ENCODE measurements around the gene NDOR1. TPM values are rescaled to one million over a fixed set of nuclear protein-coding genes. Genes with fewer than 3 reads are reported as not detected.
A peak's percentile ranks its signal among the peaks of the same experiment; 100 is the strongest.

NDOR1 gene
- total and polyA plus RNA-seq, 2 of the 8 experiments (the other 6 are each of a cell fraction or from before 2014, with no cell fraction given), result 25.7 to 32.3 TPM

DNA sequence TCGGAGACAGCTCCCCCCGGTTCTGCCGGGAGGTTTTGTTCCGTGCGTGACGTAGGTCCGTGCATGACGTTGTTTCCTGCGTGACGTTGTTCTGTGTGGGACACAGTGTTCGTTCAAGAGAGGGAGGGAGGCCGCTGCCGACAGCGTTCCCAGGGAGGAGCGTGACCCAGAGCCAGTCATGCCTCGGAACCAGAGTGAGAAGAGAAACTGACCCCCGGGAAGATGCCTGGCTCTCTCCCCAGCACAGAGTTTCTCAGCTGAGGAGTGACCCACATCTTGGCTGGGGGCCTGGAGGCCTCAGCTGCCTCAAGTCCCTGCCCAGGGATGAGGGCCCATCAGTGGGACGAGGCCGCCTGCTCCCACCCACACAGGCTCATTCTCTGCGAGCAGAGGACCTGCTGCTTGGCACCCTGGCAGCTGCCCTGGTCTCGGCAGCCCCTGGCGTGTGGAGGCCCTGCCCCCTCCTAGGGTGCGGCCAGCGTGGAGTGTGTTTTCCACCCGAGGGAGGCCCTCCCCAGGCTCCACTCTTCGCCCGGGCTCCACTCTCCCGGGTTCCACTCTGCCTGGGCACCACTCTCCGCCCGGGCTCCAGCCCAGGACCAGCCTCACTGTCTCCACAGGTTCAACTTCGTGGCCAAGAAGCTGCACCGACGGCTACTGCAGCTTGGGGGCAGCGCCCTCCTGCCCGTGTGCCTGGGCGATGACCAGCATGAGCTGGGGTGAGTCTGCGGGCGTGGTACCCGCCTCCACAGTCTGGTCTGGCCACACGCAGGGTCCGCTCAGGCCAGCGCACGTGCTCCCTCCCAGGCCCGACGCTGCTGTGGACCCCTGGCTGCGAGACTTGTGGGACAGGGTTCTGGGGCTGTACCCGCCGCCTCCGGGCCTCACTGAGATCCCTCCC, 7.9 kb downstream of the NDOR1 start:
- Histone ChIP-seq H3K4me3 (ENCODE audit: extremely low read depth in 1 of 4, insufficient read depth in 2 of 4, low read depth in 3 of 4, low read length in 4 of 4) (no peak overlapping the region), H3K4me1 (replicated peaks in 1 of 4; ENCODE audit: control insufficient read depth in 3 of 4, insufficient read depth in 4 of 4, low read length in 3 of 4) (peaks cover 0 to 6% (median 4%) of the 10 kb centered on the region in 4 experiments; a peak in 5 of 7 replicates), H2BK15ac (ENCODE audit: low read length) (no peak overlapping the region), H3K18ac (ENCODE audit: extremely low read depth, low read length) (no peak overlapping the region), H3K9me3 (ENCODE audit: insufficient read depth in 2 of 2, low read depth in 1 of 2, low read length in 1 of 2) (no peaks in the 10 kb centered on the region), H4K5ac (ENCODE audit: insufficient read length, low read depth, low read length) (no peak overlapping the region), H3K27ac (ENCODE audit: low read depth, low read length) (no peak overlapping the region), H2AK5ac (ENCODE audit: low read depth, low read length) (no peak overlapping the region), H3K9ac (replicated peaks in 1 of 4; ENCODE audit: extremely low read depth in 1 of 4, low read depth in 3 of 4, low read length in 3 of 4) (no peak overlapping the region), H3K4me2 (ENCODE audit: insufficient read depth in 1 of 2, low read depth in 2 of 2, low read length in 2 of 2) (no peak overlapping the region), H3K56ac (replicated peaks; ENCODE audit: insufficient read length, low read depth, low read length) (no peak overlapping the region), H3K79me1 (ENCODE audit: low read depth, low read length) (no peaks in the 10 kb centered on the region; the same call in 1 of the 2 replicates), H4K8ac (ENCODE audit: extremely low read depth, insufficient read depth, low read length) (no peak overlapping the region), H3K79me2 (ENCODE audit: control insufficient read depth in 1 of 2, insufficient read depth in 2 of 2, low read length in 2 of 2) (no peaks in the 10 kb centered on the region), H3K4ac (replicated peaks; ENCODE audit: insufficient read length, low read depth, low read length) (no peak overlapping the region), H2BK12ac (ENCODE audit: low read depth, low read length) (no peak overlapping the region), H3K14ac (ENCODE audit: insufficient read length) (no peak overlapping the region), H4K91ac (replicated peaks; ENCODE audit: insufficient read length, low read length) (no peak overlapping the region), H2AFZ (ENCODE audit: low read length) (no peak overlapping the region), H2BK5ac (ENCODE audit: low read depth, low read length) (no peak overlapping the region), H3K23ac (ENCODE audit: insufficient read length) (no peak overlapping the region), H2BK20ac (ENCODE audit: low read length) (no peak overlapping the region), H4K20me1 (replicated peaks in 1 of 2; ENCODE audit: control insufficient read depth in 1 of 2, insufficient read depth in 2 of 2, low read length in 2 of 2) (peaks cover 0 to 14% of the 10 kb centered on the region in 2 experiments), H3K27me3 (replicated peaks in 1 of 4; ENCODE audit: control insufficient read depth in 3 of 4, extremely low read depth in 1 of 4, insufficient read depth in 3 of 4, low read length in 3 of 4) (no peaks in the 10 kb centered on the region), H3K23me2 (ENCODE audit: low read depth, low read length) (no peaks in the 10 kb centered on the region), H2BK120ac (replicated peaks; ENCODE audit: low read depth, low read length) (no peak overlapping the region), H3K36me3 (ENCODE audit: control insufficient read depth in 2 of 4, insufficient read depth in 4 of 4, low read length in 3 of 4) (peaks cover 0 to 22% (median 9%) of the 10 kb centered on the region in 4 experiments; a peak in 7 of 8 replicates)
- 91% methylated on average over 42 of the region's 49 CpGs; no CpG with 5 or more reads in 1 of the 2 experiments for WGBS, 2 experiments (ENCODE audit: extremely low coverage in 1 of 2, insufficient coverage in 1 of 2, insufficient read length in 1 of 2, insufficient replicate concordance in 2 of 2, low coverage in 1 of 2, low lambda C conversion rate in 2 of 2, missing lambda C conversion rate in 1 of 2)
- ChIA-PET CTCF (ENCODE audit: partially characterized antibody) (interaction anchor here (0.5 to 4.0 kb wide), 20 partner anchors 9 to 188 kb away, joined by 3 to 31 read pairs (median 4); partner anchors contain the start of genes ANAPC2, CYSRT1, RNF208 and RNF224), POLR2A (ENCODE audit: partially characterized antibody) (interaction anchor here (0.9 to 69.9 kb wide), 10 partner anchors 6 to 84 kb away, joined by 3 to 1462 read pairs (median 6); partner anchors contain the start of genes ANAPC2, CYSRT1, NDOR1 and NELFB)
- FAIRE-seq (no peak), DNase-seq (ENCODE audit: low read depth in 1 of 2, low spot score in 2 of 2) (no peak)
- no peak for TF ChIP-seq SIRT6 (IDR thresholded peaks at IDR 0.05; ENCODE audit: low read length)
- TF ChIP-seq RAD21 (IDR thresholded peaks at IDR 0.05 in 1 of 2, conservative IDR thresholded peaks at IDR 0.05 in 1 of 2; ENCODE audit: low read depth in 2 of 2, low read length in 2 of 2), result peak; percentile 36 to 51; a peak in 3 of 4 replicates
- TF ChIP-seq TCF12 (IDR thresholded peaks at IDR 0.05; ENCODE audit: low read depth, low read length), result no peak
- peak in 2 of 3 experiments; percentile 44 to 61; a peak in 2 of 4 replicates for TF ChIP-seq CTCF (IDR thresholded peaks at IDR 0.05; ENCODE audit: control extremely low read depth in 1 of 3, insufficient read depth in 1 of 3, low read depth in 1 of 3, low read length in 3 of 3)
- 0 out of 2 replicates have a peak, but pooled peaks have one; percentile 29 for TF ChIP-seq MAX (IDR thresholded peaks at IDR 0.05)
- TF ChIP-seq CHD1 (IDR thresholded peaks at IDR 0.05; ENCODE audit: low read depth, low read length), result no peak
- no peak for TF ChIP-seq RNF2 (IDR thresholded peaks at IDR 0.05; ENCODE audit: borderline replicate concordance, low read depth, low read length, missing control alignments, poor library complexity, severe bottlenecking)

Measured in H1 (cell line).